ENCODE measurements around the gene SLC9A8.

- no peak for TF ChIP-seq CEBPB (IDR thresholded peaks at IDR 0.05; ENCODE audit: low read depth)
- TF ChIP-seq ZFX (IDR thresholded peaks at IDR 0.05): no peak
These were observed 8.3 kb upstream of the SLC9A8 start for GRCh38 chr20:49804364-49804763.
